ENCODE results near the gene DPCD.

- TF ChIP-seq EP300 (IDR thresholded peaks at IDR 0.05), result no peak
- no peak for TF ChIP-seq CTCF (IDR thresholded peaks at IDR 0.05)
- no peak for TF ChIP-seq POLR2A (IDR thresholded peaks at IDR 0.05; ENCODE audit: low read depth)
- TF ChIP-seq POLR2AphosphoS5 (IDR thresholded peaks at IDR 0.05), result no peak
Observed at GRCh38 chr10:101644002-101644401, 55.9 kb downstream of the DPCD start.
